ENCODE data around the gene HDAC2.

GRCh38 chr6:113982055-113982550 is 11.2 kb upstream of the HDAC2 start:
- TF ChIP-seq CTCF (IDR thresholded peaks at IDR 0.05), result no peak
- no peak for TF ChIP-seq POLR2A (IDR thresholded peaks at IDR 0.05)

Measured in esophagus squamous epithelium (tissue), 4 donors.